Panc1 (cell line): ENCODE data around the gene METTL16. TPM values are rescaled to one million over a fixed set of nuclear protein-coding genes. Genes with fewer than 3 reads are reported as not detected.

Experiments used
- ATAC-seq: fragments of 200-7000 bp; cut with Tn5 transposase; 2 replicates; pipeline ENCODE4 v1.9.1; 2020; ENCODE audit warnings: mild to moderate bottlenecking, moderate library complexity
- BruUV-seq: library from RNA; stranded (reverse); fragments of 400-500 nt; replicated peaks from 2 replicates; lab custom pipeline; 2021; lab: Mats Ljungman, UMichigan
- CTCF ChIA-PET: fragments of 300-600 bp; sonication (Branson Sonifier 250); formaldehyde crosslinking; loops from one replicate; lab custom pipeline; 2022; ENCODE audit warnings: antibody characterized with exemption; lab: Charles Lee
- POLR2A ChIA-PET: fragments of 300-600 bp; sonication (Branson Sonifier 250); formaldehyde crosslinking; loops from one replicate; lab custom pipeline; 2022; ENCODE audit warnings: antibody characterized with exemption; lab: Charles Lee
- DNase-seq: peaks from one replicate; pipeline ENCODE4 v3.0.0-alpha.2; 2010; ENCODE audit warnings: low read depth, low spot score
- H3K27ac ChIP-seq: 2 replicates; pipeline ENCODE4 v1.5.1; 2011; ENCODE audit warnings: mild to moderate bottlenecking, low read length, inconsistent platforms
- H3K27me3 ChIP-seq: fragments of 200-500 bp; sonication (Bioruptor generic); 2 replicates; pipeline ENCODE4 v1.6.0; 2014; ENCODE audit warnings: low read length, inconsistent platforms; ENCODE audit not compliant: control insufficient read depth, insufficient read depth
- H3K36me3 ChIP-seq: fragments of 200-500 bp; sonication (Bioruptor generic); 2 replicates; pipeline ENCODE4 v1.5.1; 2014; ENCODE audit warnings: inconsistent platforms, mild to moderate bottlenecking, low read length, moderate library complexity; ENCODE audit not compliant: control insufficient read depth, insufficient read depth
- H3K4me1 ChIP-seq: 2 replicates; pipeline ENCODE4 v1.5.1; 2011; ENCODE audit warnings: inconsistent platforms, mild to moderate bottlenecking, low read length, moderate library complexity; ENCODE audit not compliant: control insufficient read depth, insufficient read depth
- H3K4me3 ChIP-seq, 2 experiments: 2 replicates each; pipeline ENCODE4 v1.5.1; 2011 to 2012; ENCODE audit warnings: low read depth in 2 of 2, low read length in 2 of 2, mild to moderate bottlenecking in 2 of 2, inconsistent platforms in 1 of 2, moderate library complexity in 1 of 2
- H3K9me3 ChIP-seq: fragments of 200-500 bp; sonication (Bioruptor generic); 2 replicates; pipeline ENCODE4 v1.5.1; 2014; ENCODE audit warnings: low read depth, mild to moderate bottlenecking, inconsistent platforms, low read length, moderate library complexity; ENCODE audit not compliant: control insufficient read depth, insufficient read depth
- CTCF ChIP-seq: fragments of 450-650 bp; IDR thresholded peaks from 2 replicates; pipeline ENCODE4 v1.5.1; 2017; ENCODE audit warnings: mild to moderate bottlenecking
- POLR2AphosphoS5 ChIP-seq: IDR thresholded peaks from 2 replicates; pipeline ENCODE4 v1.6.1; 2012; ENCODE audit warnings: mild to moderate bottlenecking, low read depth, low read length, moderate library complexity
- SIN3A ChIP-seq: IDR thresholded peaks from 2 replicates; pipeline ENCODE4 v1.6.1; 2012; ENCODE audit warnings: low read depth, mild to moderate bottlenecking, low read length, moderate library complexity, borderline replicate concordance; ENCODE audit not compliant: insufficient read depth
- TCF7L2 ChIP-seq: IDR thresholded peaks from 2 replicates; pipeline ENCODE4 v1.6.1; 2011; ENCODE audit warnings: mild to moderate bottlenecking, low read depth, low read length, inconsistent platforms
- in situ Hi-C: cut with HindIII; loops from 2 replicates; pipeline ENCODE4 v1.10.0; 2016; ENCODE audit warnings: low sequenced_read_pairs, low pct_unique_long_range_greater_than_20kb
- intact Hi-C: fragments of 100-400 bp; cut with micrococcal nuclease; formaldehyde crosslinking; loops from one replicate; pipeline ENCODE4 v1.10.0; 2022; ENCODE audit not compliant: unreplicated experiment
- total RNA-seq: library from RNA; stranded (reverse); gene quantifications from one replicate; pipeline ENCODE4 v1.2.1, GENCODE V29; 2021; ENCODE audit not compliant: unreplicated experiment
- TF ChIP-seq, protein P1 (sequence below), 2 experiments: IDR thresholded peaks; 2 replicates each; pipeline ENCODE4 v1.6.1; 2011 to 2012; ENCODE audit warnings: low read depth in 2 of 2, control low read depth in 1 of 2, low read length in 1 of 2, mild to moderate bottlenecking in 1 of 2, moderate library complexity in 1 of 2; ENCODE audit not compliant: insufficient read depth in 1 of 2

The METTL16 gene
- total RNA-seq, 1 experiment from 2014 or later, result 34.7 TPM

DNA sequence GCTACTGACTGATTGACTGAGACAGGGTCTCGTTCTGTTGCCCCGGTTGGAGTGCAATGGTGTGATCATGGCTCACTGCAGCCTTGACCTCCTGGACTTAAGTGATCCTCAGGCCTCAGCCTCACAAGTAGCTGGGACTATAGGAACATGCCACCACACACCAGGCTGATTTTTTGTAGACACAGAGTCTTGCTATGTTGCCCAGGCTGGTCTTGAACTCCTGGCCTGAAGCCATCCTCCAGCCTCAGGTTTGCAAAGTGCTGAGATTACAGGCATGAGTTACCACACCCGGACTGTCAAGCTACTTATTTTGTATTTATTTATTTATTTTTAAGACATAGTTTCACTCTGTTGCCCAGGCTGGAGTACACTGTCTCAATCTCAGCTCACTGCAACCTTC is 55.2 kb downstream of the METTL16 start:
- H3K27me3 ChIP-seq, result no peaks in the 10 kb centered on the region
- H3K9me3 ChIP-seq, result no peaks in the 10 kb centered on the region
- DNase-seq (no peak), ATAC-seq (no peak)
- H3K4me1 ChIP-seq, result no peaks in the 10 kb centered on the region
- TF ChIP-seq TCF7L2 (no peak), CTCF (no peak), POLR2AphosphoS5 (no peak), SIN3A (no peak)
- TF ChIP-seq, protein P1, sequence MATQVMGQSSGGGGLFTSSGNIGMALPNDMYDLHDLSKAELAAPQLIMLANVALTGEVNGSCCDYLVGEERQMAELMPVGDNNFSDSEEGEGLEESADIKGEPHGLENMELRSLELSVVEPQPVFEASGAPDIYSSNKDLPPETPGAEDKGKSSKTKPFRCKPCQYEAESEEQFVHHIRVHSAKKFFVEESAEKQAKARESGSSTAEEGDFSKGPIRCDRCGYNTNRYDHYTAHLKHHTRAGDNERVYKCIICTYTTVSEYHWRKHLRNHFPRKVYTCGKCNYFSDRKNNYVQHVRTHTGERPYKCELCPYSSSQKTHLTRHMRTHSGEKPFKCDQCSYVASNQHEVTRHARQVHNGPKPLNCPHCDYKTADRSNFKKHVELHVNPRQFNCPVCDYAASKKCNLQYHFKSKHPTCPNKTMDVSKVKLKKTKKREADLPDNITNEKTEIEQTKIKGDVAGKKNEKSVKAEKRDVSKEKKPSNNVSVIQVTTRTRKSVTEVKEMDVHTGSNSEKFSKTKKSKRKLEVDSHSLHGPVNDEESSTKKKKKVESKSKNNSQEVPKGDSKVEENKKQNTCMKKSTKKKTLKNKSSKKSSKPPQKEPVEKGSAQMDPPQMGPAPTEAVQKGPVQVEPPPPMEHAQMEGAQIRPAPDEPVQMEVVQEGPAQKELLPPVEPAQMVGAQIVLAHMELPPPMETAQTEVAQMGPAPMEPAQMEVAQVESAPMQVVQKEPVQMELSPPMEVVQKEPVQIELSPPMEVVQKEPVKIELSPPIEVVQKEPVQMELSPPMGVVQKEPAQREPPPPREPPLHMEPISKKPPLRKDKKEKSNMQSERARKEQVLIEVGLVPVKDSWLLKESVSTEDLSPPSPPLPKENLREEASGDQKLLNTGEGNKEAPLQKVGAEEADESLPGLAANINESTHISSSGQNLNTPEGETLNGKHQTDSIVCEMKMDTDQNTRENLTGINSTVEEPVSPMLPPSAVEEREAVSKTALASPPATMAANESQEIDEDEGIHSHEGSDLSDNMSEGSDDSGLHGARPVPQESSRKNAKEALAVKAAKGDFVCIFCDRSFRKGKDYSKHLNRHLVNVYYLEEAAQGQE (IDR thresholded peaks at IDR 0.05; ENCODE audit: insufficient read depth in 1 of 2, low read depth in 2 of 2, low read length in 1 of 2), result no peak
- POLR2A ChIA-PET, result interaction anchor here (0.7 kb wide), 2 partner anchors 10 to 366 kb away, joined by 4 to 7 read pairs; no protein-coding TSS in a partner anchor
- in situ Hi-C loops (no loop called here), intact Hi-C loops (no loop called here)
- no TSS peak for BruUV-seq
- H3K27ac ChIP-seq, result no peak overlapping the region
- H3K36me3 ChIP-seq, result peaks cover 2% of the 10 kb centered on the region; the same call in 1 of the 2 replicates
- CTCF ChIA-PET, result no interaction called here
- no peak overlapping the region for H3K4me3 ChIP-seq

- CTCF ChIA-PET, result no interaction called here
- no peaks in the 10 kb centered on the region for H3K27me3 ChIP-seq
- BruUV-seq, result no TSS peak
Measured at GRCh38 chr17:2455956-2456355, 55.7 kb downstream of the METTL16 start.

More at GRCh38 chr17:2455956-2456355, 55.7 kb downstream of the METTL16 start:
- H3K27ac ChIP-seq, result no peak overlapping the region
- in situ Hi-C loops (no loop called here), intact Hi-C loops (no loop called here)
- no peaks in the 10 kb centered on the region for H3K9me3 ChIP-seq
- TF ChIP-seq, protein P1 (IDR thresholded peaks at IDR 0.05; ENCODE audit: insufficient read depth in 1 of 2, low read depth in 2 of 2, low read length in 1 of 2), result no peak
- no peak for TF ChIP-seq TCF7L2
- TF ChIP-seq CTCF, result no peak
- no peak for TF ChIP-seq SIN3A
- TF ChIP-seq POLR2AphosphoS5, result no peak
- DNase-seq (no peak), ATAC-seq (no peak)
- POLR2A ChIA-PET, result no interaction called here
- no peaks in the 10 kb centered on the region for H3K4me1 ChIP-seq
- H3K4me3 ChIP-seq, result no peak overlapping the region
- H3K36me3 ChIP-seq, result peaks cover 2% of the 10 kb centered on the region; the same call in 1 of the 2 replicates
